ENCODE results near the gene STAG1. TPM values are rescaled to one million over a fixed set of nuclear protein-coding genes. Genes with fewer than 3 reads are reported as not detected.
"Not testable (repeated sequence)": the region's sequence is repeated elsewhere in the genome, so short reads cannot be mapped to it uniquely, and the experiment has no call there.

The STAG1 gene
- total RNA-seq, 1 experiment from 2014 or later = 17.9 TPM

DNA sequence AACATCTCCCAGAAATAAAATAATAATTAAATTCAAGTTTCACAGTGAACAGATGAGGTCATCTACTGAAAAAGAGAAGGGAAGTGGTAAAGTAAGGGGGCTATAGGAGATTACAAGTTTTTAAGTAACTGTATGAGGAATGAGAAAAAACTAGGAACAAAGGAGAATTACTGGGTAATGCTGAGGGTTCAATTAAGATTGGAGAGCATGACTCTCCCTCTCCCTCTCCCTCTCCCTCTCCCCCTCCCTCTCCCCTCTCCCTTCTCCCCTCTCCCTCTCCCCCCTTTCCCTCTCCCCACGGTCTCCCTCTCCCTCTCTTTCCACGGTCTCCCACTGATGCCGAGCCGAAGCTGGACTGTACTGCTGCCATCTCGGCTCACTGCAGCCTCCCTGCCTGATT is 29.8 kb downstream of the STAG1 start:
- DNase-seq (ENCODE audit: low read depth, low spot score); in situ Hi-C loops (cut with HindIII; ENCODE audit: low pct_unique_long_range_greater_than_20kb, low sequenced_read_pairs): not testable (repeated sequence)

DNA sequence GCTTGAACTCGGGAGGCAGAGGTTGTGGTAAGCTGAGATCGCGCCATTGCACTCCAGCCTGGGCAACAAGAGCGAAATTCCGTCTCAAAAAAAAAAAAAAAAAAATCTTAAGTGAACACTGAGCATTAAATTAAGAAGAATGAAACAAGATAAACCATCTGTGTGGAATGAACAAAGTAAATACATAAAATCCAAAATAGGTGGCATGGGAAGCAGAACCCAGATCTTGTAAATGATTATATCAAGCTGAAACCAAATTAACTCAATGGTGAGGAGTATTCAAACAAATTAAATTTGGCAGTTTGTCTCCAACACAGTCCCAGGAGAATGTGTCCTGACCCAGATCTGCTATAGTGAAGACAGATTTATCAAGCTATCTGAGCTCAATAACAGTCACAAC is 32.1 kb downstream of the STAG1 start:
- in situ Hi-C loops (cut with HindIII; ENCODE audit: low pct_unique_long_range_greater_than_20kb, low sequenced_read_pairs) = no loop called here
- DNase-seq (ENCODE audit: low read depth, low spot score) = no peak

GRCh38 chr3:136716629-136717028 is 35.5 kb downstream of the STAG1 start:
- DNase-seq (ENCODE audit: low read depth, low spot score) = no peak
- in situ Hi-C loops (cut with HindIII; ENCODE audit: low pct_unique_long_range_greater_than_20kb, low sequenced_read_pairs) = no loop called here

GRCh38 chr3:136714020-136714419 is 38.2 kb downstream of the STAG1 start:
- in situ Hi-C loops (cut with HindIII; ENCODE audit: low pct_unique_long_range_greater_than_20kb, low sequenced_read_pairs) = no loop called here
- DNase-seq (ENCODE audit: low read depth, low spot score) = no peak

DNA sequence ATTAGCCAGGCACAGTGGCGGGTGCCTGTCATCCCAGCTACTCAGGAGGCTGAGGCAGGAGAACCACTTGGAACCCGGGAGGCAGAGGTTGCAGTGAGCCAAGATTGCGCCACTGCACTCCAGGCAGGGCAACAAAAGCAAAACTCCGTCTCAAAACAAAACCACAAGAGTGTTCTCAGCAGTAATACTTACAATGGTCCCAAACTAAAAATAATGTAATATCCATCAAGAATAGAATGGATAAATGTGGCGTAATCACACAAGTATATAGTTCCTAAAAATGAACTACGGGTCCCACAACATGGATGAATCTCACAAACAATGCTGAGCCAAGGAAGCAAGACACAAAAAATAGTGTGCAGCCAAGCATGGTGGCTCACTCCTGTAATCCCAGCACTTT is 39.2 kb downstream of the STAG1 start:
- in situ Hi-C loops (cut with HindIII; ENCODE audit: low pct_unique_long_range_greater_than_20kb, low sequenced_read_pairs) = no loop called here

DNA sequence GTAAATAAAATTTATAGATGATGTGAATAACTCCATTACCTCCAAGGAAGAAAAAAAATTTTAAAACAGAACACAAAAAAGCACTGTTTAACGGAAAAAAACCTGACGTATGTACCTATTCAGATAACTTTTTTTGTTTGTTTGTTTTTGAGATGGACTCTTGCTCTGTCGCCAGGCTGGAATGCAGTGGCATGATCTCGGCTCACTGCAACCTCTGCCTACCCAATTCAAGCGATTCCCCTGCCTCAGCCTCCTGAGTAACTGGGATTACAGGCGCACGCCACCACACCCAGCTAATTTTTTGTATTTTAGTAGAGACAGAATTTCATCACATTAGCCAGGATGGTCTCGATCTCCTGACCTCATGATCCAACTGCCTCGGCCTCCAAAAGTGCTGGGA is 40.3 kb downstream of the STAG1 start:
- DNase-seq (ENCODE audit: low read depth, low spot score); in situ Hi-C loops (cut with HindIII; ENCODE audit: low pct_unique_long_range_greater_than_20kb, low sequenced_read_pairs): not testable (repeated sequence)

More for the DNA sequence above, 39.2 kb downstream of the STAG1 start:
- no peak for DNase-seq (ENCODE audit: low read depth, low spot score)

- in situ Hi-C loops (cut with HindIII; ENCODE audit: low pct_unique_long_range_greater_than_20kb, low sequenced_read_pairs) = no loop called here
- DNase-seq (ENCODE audit: low read depth, low spot score) = no peak
These were observed 40.9 kb downstream of the STAG1 start for GRCh38 chr3:136711277-136711676.

DNA sequence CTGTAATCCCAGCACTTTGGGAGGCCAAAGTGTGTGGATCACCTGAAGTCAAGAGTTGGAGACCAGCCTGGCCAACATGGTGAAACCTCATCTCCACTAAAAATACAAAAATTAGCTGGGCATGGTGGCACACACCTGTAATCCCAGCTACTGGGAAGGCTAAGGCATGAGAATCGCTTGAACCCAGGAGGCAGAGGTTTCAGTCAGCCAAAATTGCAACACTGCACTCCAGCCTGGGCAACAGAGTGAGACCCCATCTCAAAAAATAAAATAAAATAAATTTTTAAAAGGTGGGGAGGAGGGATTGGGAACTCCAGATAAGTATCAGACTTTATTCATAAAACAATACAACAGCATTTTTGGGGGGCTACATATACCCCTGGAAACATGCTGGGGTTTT is 42.4 kb downstream of the STAG1 start:
- in situ Hi-C loops (cut with HindIII; ENCODE audit: low pct_unique_long_range_greater_than_20kb, low sequenced_read_pairs); DNase-seq (ENCODE audit: low read depth, low spot score): not testable (repeated sequence)

- in situ Hi-C loops (cut with HindIII; ENCODE audit: low pct_unique_long_range_greater_than_20kb, low sequenced_read_pairs) = no loop called here
- DNase-seq (ENCODE audit: low read depth, low spot score) = no peak
These were observed 43.7 kb downstream of the STAG1 start for GRCh38 chr3:136708333-136708985.

DNA sequence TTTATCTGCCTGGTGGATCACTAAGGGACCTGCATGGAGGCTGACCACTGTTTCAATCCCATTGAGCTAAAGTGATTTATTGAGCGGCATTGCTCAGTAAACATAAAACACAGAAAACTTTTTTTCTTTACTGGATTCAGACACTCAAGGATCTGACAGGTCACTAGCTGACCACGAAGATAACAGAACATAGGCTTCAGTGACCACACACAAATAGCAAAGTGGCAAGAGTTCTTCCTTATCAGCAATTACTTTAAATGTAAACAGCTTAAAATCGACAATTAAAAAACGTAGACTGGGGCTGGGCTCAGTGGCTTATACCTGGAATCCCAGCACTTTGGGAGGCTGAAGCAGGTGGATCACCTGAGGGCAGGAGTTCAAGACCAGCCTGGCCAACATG is 48.7 kb downstream of the STAG1 start:
- no peak for DNase-seq (ENCODE audit: low read depth, low spot score)
- in situ Hi-C loops (cut with HindIII; ENCODE audit: low pct_unique_long_range_greater_than_20kb, low sequenced_read_pairs) = no loop called here

DNA sequence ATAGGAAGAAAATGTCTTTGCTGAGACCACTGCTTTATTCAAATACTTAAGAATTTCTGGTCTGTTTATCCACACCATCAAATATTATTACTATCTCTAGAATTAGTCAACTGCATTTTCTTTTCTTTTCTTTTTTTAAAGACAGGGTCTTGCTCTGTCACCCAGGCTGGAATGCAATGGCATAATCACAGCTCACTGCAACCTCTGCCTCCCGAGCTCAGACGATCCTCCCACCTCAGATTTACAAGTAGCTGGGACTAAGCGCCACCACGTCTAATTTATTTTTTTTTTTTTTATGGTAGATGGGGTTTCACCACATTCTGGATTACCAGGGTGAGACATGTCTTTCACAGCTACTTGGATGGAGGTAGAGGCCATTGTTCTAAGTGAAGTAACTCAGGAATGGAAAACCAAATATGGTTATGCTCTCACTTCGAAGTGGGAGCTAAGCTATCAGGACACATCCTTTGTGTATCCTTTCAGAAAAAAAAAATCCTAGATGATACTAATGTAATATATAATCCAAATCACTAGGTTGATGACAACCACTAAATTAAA is 52.8 kb downstream of the STAG1 start:
- DNase-seq (ENCODE audit: low read depth, low spot score) = no peak
- in situ Hi-C loops (cut with HindIII; ENCODE audit: low pct_unique_long_range_greater_than_20kb, low sequenced_read_pairs) = no loop called here

DNA sequence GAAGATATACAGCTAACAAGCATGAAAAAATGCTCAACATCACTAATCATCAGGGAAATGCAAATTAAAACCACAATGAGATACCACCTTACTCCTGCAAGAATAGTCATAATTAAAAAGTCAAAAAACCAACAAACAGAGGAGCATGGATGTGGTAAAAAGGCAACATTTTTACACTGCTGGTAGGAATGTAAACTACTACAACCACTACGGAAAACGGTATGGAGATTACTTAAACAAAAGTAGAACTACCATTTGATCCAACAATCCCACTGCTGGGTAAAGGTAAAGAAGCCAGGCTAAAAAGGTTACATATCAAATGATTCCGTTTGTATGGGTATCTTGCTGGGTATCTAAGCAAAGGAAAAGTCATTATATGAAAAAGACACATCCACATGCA is 53.8 kb downstream of the STAG1 start:
- DNase-seq (ENCODE audit: low read depth, low spot score) = no peak
- in situ Hi-C loops (cut with HindIII; ENCODE audit: low pct_unique_long_range_greater_than_20kb, low sequenced_read_pairs) = no loop called here

DNA sequence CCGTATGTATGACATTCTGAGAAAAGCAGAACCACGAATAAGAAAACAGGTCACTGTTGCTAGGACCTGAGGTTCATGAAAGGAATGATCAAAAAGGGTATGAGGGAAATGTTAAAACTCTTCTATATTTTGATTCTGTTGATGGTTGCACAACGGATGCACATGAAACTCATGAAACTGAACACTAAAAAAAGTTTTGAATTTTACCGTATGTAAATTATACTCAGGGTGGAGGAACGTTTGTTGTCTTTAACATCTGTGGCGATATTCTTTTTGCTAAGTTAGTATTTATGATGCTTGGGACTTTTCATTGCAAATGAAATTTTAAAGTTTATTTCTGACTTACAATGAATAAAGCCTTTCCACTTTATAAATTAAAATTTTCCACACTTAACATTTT is 55.4 kb downstream of the STAG1 start:
- DNase-seq (ENCODE audit: low read depth, low spot score) = no peak
- in situ Hi-C loops (cut with HindIII; ENCODE audit: low pct_unique_long_range_greater_than_20kb, low sequenced_read_pairs) = no loop called here

DNA sequence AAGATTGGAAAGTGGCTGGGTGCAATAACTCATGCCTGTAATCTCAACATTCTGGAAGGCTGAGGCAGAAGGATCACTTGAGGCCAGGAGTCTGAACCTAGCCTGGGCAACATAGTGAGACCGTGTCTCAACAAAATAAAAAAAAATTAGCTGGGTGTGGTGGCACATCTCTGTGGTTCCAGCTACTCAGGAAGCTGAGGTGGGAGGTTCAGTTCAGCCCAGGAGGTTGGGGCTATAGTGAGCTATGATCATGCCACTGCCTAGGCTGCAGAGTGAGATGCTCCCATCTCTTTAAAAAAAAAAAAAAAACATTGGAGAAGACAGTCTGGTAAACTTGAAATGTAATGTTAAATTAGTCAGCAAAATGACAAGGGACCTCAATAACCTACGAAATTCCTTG is 57.9 kb downstream of the STAG1 start:
- in situ Hi-C loops (cut with HindIII; ENCODE audit: low pct_unique_long_range_greater_than_20kb, low sequenced_read_pairs) = no loop called here
- no peak for DNase-seq (ENCODE audit: low read depth, low spot score)

GRCh38 chr3:136690599-136690998 is 61.6 kb downstream of the STAG1 start:
- in situ Hi-C loops (cut with HindIII; ENCODE audit: low pct_unique_long_range_greater_than_20kb, low sequenced_read_pairs) = no loop called here
- no peak for DNase-seq (ENCODE audit: low read depth, low spot score)

DNA sequence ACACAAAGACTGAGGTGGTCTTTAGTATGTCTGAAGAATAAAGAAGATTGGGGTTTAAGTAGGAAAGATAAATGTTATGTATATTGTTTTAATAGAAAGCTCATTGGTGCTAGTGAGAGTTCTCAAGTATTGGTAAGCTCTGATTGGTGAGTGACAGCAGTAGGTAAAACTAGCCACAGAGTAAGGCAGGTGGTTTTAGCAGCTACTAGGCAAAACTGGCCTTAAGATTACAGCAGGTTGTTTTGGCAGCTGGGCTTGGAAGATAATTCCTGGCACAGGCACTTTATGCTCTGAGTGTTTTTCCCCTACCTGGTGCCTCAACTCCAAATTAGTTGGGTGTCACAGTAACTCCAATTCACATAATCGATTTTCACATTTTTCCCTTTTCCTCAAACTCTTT is 66.3 kb downstream of the STAG1 start:
- in situ Hi-C loops (cut with HindIII; ENCODE audit: low pct_unique_long_range_greater_than_20kb, low sequenced_read_pairs) = no loop called here
- no peak for DNase-seq (ENCODE audit: low read depth, low spot score)

- in situ Hi-C loops (cut with HindIII; ENCODE audit: low pct_unique_long_range_greater_than_20kb, low sequenced_read_pairs) = no loop called here
- DNase-seq (ENCODE audit: low read depth, low spot score) = no peak
These were observed 69.4 kb downstream of the STAG1 start for GRCh38 chr3:136682740-136683312.

DNA sequence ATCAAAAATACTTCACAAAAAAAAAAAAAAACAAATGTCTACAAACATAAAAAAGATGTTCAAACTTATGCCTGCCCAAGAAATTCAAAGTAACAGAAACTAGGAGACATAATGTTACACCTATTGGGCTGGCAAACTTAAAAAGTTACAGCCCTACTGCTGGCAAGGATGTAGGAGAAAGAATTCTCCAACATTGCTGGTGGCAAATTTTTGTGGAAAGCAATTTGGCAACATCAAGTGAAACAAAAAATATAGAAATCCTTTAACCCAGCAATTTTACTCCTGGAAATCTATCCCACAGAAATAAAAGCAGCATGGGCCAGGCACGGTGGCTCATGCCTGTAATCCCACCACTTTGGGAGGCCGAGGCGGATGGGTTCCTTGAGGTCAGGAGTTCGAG is 73.2 kb downstream of the STAG1 start:
- in situ Hi-C loops (cut with HindIII; ENCODE audit: low pct_unique_long_range_greater_than_20kb, low sequenced_read_pairs) = no loop called here
- DNase-seq (ENCODE audit: low read depth, low spot score) = no peak

DNA sequence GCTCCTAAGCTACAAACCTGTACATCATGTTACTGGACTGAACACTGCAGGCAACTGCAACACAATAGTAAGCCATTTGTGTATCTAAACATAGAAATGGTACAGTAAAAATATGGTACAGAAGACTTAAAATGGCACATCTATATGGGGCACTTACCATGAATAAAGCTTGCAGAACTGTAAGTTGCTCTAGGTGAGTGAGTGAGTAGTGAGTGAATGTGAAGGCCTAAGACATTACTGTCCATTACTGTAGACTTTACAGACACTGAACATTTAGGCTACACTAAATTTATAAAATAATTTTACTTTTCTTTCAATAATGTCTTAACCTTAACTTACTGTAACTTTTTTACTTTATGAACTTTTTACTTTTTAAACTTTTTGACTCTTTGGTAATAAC is 76.2 kb downstream of the STAG1 start:
- in situ Hi-C loops (cut with HindIII; ENCODE audit: low pct_unique_long_range_greater_than_20kb, low sequenced_read_pairs) = no loop called here

More for the DNA sequence above, 76.2 kb downstream of the STAG1 start:
- DNase-seq (ENCODE audit: low read depth, low spot score) = no peak

Data from SK-MEL-5 (cell line).